Measurements from ENCODE around the gene NFATC2.

NFATC2 gene

GRCh38 chr20:51368461-51369211 lies 173.9 kb downstream of the NFATC2 start:
- DNase-seq: no peak

DNA sequence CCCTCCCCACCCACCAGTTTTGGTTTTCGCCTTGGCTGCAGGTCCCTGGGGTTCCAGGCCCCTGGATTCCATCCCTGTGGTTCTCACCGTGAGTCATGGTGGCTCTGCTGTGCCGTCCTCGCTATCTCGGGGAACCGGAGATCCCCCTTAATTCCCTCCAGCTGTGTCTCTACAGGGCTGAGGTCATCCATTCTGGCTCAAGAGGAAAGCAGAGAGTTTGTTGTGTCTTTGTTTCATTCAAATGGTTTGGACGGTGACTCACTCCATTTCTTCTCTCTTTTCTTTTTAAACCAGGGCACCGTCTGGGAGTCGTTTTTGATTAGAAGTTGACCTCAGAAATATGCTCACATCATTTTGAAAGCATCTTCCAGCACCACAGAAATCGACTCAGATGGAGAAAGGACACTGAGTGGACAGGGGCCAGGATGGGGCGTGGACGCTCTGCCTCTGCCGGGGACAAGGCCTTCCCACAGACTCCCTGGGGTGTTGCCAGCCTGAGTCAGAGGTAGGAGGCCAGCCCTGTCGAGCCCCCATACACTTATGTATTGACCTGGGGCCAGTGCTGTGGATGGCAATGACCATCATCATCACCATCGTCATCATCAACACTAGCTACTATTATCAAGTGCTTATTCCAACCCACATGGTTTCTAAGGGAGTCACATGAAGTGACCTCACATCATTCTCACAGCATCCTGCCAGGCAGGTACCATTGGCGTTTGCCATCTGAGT lies 176.2 kb downstream of the NFATC2 start:
- DNase-seq: no peak

- DNase-seq: no peak
These were observed 176.8 kb downstream of the NFATC2 start for GRCh38 chr20:51365670-51366069.

- no peak for DNase-seq
These were observed 178.7 kb downstream of the NFATC2 start for GRCh38 chr20:51363813-51364212.

- DNase-seq: no peak
These were observed 179.1 kb downstream of the NFATC2 start for GRCh38 chr20:51363378-51363777.

DNA sequence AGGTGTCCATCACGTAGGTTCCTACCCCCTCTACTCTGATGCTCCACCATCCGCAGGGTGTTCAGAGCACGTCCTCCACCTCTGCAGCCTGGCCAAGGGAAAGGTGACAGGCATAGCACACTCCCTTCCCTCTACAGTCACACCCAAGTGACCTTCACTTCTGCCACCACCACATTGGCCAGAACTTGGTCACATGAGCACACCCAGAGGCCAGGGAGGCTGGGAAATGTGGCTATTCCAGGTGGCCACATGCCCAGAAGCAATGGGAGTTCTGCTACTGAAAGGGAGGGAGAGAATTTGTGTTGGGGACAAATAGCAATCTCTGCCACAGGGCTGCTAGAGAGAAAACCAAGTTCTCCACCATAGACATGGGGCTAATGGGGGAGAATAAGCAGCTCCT lies 180.3 kb downstream of the NFATC2 start:
- DNase-seq: no peak

DNA sequence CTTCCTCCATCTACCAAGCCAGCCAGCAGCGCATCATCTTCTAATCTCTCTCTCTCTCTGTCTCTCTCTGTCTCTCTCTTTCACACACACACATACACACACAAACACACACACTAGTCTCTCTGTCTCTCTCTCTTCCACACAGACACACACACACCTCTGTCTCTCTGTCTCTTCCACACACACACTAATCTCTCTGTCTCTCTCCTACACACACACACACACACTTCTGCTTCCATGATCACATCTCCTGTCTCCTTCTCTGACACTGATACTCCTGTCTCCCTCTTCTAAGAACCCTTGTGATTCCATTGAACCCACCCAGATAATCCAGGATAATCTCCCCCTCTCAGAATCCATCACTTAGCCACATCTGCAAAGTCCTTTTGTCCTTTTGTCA lies 181.3 kb downstream of the NFATC2 start:
- no peak for DNase-seq

DNA sequence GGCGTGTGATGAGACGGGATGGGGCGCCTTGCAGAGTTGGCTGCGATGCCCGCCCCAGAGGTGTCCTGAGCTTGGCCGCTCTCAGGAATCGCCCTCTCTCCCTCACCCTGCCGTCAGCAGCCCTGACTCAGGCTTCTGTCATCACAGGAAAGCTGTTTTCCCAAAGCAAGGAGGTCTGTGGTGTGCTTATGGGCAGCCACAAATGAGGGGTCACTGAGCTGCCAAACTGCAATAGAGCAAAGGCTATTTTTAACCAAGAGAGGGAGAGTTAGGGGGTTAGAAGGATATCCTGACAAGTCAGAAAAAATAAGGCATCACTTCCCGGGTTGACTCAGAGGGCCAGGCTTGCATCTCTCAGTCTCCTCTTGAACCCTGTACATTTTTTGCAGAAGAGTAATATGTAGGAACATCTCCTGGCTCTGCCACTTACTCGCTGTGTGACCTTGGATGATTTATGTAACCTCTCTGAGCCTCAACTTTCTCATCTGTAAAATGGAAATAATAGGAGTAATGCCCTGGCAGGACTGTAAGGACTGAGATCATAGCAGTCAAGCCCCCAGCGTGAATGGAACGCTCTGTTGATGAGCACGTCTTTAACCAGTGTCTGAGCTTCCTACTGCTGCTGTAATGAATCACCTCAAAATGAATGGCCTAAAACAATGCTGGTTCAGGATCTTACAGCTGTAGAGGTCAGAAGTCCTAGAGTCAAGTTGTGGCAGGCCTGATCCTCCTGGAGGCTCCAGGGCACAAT lies 181.9 kb downstream of the NFATC2 start:
- no peak for DNase-seq

- no peak for DNase-seq
These were observed 182.6 kb downstream of the NFATC2 start for GRCh38 chr20:51359947-51360346.

DNA sequence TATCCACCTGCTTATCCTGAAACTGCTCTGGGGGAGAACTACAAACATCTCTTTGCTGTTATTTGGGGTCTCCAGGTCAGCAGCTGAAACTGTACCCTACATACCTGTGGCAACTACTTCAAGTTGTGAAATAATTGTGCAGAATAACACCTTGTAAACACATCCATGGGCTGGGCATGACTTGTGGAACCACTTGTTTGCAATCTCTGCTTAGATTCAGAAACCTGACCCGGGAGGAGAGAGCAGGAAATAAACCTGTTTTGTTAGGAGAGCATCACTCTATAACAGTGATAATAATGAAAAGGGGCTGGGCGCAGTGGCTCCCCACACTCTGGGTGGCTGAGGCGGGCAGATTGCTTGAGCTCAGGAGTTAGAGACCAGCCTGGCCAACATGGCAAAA lies 183.1 kb downstream of the NFATC2 start:
- DNase-seq: no peak

DNA sequence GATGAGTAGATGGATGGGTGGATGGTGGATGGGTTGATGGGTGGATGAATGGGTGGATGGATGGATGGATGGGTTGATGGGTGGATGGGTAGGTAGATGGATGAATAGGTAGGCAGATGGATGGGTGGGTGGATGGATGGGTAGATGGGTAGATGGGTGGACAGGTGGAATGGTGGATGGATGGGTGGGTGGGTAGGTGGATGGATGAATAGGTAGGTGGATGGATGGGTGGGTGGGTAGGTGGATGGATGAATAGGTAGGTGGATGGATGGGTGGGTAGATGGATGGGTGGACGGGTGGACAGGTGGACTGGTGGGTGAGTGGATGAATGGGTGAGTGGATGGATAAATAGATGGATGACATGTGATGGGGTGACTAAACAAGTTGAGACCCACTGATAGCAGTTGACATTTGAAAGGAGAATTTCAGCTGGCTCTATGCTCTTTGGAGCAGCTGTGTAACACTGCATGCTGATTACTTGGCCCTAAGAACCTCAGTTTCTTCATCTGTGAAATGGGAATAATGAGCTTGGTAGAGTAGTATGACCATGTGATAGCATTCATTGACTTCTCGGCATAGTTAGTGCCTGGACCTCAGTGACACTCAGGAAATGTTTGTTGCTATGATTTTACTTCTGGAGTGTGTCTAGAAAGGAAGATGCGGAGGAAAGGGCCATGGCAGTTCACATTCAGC lies 184.3 kb downstream of the NFATC2 start:
- no peak for DNase-seq

DNA sequence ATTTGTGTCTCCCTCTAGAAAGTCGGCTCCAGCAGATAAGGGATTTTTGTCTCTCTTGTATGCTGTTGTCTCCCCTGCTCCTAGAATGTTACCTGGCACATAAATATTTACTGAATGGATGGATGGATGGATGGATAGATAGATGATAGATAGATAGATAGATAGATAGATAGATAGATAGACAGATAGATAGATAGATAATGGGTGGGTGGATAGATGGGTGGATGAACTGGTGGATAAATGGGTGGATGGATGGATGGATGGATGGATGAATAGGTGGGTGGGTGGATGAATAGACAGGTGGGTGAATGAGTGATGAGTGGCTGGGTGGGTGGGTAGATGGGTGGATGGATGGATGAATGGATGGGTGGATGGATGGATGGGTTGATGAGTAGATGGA lies 185.0 kb downstream of the NFATC2 start:
- no peak for DNase-seq

- DNase-seq: no peak
These were observed 185.6 kb downstream of the NFATC2 start for GRCh38 chr20:51356871-51357270.

DNA sequence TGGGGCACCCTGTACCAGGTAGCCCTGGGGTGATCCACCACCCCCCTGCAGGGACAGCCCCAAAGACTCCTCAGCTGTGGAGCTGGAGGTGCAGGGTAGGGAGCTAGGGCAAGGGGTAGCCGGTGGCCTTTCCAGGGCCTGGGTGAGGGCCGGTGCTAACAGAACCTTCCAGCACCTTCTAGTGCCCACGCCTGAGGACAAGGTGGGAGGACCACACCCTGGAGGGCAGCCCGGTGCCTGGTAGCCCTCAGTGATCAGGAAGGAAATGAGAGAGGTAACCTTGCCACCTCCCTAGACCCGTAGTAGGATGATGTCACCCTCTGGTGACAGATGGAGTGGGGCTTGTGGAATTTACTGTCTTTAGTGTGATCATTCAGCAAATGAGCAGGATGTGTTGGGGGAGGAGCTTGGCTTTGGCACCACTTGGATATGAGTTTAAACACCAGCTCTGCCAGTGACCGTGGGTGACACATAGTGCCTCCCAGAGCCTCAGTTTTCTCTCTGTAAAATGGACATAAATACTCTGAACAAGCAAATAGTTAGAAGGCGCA lies 187.7 kb downstream of the NFATC2 start:
- DNase-seq: no peak

GRCh38 chr20:51354191-51354768 lies 188.2 kb downstream of the NFATC2 start:
- DNase-seq: no peak

- DNase-seq: no peak
These were observed 189.0 kb downstream of the NFATC2 start for GRCh38 chr20:51353491-51353890.

DNA sequence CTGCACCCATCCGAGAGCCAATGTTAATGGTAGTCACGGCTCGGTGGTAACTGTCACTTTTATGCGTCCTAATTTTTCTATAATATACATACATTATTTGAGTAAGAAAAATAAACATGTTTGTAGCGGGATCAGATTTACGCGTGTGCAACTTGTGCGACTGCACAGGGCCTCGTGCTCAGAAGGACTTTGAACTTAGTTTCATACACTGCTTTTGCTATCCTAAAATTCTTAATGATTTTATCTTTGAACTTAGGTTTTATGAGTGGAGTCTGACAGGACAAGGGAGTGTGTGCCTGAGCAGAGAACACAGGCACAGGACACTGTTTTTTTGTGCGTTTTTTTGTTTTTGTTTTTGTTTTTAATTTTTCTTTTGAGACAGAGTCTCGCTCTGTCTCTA lies 189.7 kb downstream of the NFATC2 start:
- no peak for DNase-seq

DNA sequence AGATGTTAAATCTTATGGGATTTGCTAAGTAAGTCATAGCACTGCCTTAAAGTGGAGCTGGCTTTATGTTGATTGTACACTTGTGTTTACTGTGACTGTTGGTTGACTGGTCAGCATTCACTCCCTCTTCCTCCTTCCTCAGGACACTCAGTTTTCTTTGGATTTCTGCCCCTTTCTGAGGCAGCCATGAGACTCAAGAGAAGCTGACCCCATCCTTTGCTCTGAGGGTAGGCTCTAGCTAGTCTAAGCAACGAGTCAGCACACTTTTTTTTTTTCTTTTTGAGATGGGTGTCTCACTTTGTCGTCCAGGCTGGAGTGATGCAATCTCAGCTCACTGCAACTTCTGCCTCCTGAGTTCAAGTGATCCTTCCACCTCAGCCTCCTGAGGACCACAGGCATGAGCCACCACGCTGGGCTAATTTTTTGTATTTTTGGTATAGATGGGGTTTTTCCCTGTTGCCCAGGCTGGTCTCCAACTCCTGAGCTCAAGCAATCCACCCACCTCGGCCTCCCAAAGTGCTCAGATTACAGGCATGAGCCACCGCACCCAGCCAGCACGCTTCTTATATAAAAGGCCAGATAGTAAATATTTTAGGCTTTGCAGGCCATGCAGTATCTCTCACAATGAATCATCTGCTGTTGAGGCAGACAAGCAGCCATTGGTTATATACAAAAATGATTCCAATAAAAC lies 191.4 kb downstream of the NFATC2 start:
- DNase-seq: no peak

DNA sequence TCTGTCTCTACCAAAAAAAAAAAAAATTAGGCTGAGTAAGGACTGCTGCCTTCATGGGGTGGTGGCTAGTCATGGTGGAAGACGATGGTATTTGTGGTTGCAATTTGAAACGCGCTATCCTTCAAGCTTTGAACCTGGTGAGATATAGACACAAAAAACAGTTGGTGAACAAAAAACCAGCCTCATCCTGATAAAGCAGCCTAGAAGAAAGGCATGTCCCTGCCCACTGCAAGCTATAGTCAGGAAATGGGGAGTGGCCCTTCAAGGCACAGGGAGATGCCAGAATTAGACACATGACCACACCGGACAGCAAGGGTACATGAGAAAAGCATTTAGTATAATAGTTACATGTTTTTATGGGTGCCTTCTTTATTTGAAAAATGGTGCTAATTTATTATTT lies 193.6 kb downstream of the NFATC2 start:
- DNase-seq: no peak

GRCh38 chr20:51347831-51348230 lies 194.7 kb downstream of the NFATC2 start:
- no peak for DNase-seq

GRCh38 chr20:51346686-51347485 lies 195.6 kb downstream of the NFATC2 start:
- no peak for DNase-seq

Measured in activated CD4-positive, CD25-positive, alpha-beta regulatory T cell (primary cell).